HG02981 (cell line): Measurements from ENCODE around the gene COPE.

Experiments used
- ATAC-seq: cut with Tn5 transposase; IDR thresholded peaks from one replicate; pipeline ENCODE4 v1.9.1; 2021; ENCODE audit warnings: mild to moderate bottlenecking, moderate library complexity; ENCODE audit not compliant: unreplicated experiment

Gene COPE

DNA sequence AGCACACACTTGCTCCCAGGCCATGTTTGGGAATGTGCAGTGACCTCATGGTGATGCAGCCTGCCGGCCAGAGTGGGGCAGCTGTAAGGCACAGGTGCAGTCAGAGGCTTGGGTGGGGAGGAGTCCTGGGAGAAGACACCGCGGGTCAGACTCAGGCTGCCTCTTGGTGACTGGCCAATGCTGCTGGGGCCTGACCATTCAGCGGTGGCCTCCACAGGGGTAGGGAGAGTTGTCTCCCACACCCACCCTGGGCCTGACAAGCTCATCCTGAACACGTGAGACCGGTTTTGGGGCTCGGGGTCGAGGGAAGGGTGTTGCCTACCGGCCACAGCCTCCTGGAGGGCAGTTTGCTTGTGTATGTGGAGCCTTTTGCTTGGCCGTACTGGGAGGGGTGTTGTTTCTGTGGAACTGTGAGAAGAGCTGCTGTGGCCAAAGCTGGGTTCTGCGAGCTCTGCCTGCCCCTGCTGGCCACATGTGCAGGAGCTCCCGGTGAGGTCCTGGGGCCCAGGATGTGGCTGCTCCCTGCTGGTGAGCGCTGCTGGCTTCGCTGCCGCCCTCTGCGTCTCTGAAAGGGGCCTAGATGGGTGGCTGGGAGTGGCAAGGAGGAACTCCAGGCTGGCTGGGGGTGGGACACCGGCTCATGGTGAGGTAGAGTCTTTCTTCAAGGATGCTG is 65.3 kb downstream of the COPE start:
- no peak for ATAC-seq

- no peak for ATAC-seq
Measured at GRCh38 chr19:18852648-18853047, 66.5 kb downstream of the COPE start.

- no peak for ATAC-seq
Measured at GRCh38 chr19:18851673-18852325, 67.4 kb downstream of the COPE start.

GRCh38 chr19:18850471-18851375 is 68.5 kb downstream of the COPE start:
- no peak for ATAC-seq

- no peak for ATAC-seq
Measured at GRCh38 chr19:18849838-18850400, 69.3 kb downstream of the COPE start.
